ENCODE data around the gene FMN1.

DNA sequence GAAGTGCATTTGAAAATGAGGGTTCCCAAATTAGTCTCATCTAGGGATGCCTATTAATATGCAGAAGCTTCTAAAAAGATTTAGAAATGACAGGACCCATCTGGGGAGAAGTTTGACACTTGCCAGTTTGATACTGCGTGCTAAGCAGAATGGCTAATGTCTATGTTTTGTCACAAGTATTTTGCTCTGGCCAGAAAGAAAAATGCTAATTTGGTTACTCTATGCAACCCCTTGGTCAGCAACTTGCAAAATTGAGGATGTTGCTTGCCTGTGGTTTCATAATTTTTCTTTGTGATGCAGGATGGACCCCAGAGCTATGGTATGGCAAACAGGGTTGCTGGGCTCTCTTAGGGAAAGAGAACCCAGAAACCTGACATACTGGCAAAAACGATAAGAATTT lies 148.2 kb downstream of the FMN1 start:
- TF ChIP-seq, protein P1, sequence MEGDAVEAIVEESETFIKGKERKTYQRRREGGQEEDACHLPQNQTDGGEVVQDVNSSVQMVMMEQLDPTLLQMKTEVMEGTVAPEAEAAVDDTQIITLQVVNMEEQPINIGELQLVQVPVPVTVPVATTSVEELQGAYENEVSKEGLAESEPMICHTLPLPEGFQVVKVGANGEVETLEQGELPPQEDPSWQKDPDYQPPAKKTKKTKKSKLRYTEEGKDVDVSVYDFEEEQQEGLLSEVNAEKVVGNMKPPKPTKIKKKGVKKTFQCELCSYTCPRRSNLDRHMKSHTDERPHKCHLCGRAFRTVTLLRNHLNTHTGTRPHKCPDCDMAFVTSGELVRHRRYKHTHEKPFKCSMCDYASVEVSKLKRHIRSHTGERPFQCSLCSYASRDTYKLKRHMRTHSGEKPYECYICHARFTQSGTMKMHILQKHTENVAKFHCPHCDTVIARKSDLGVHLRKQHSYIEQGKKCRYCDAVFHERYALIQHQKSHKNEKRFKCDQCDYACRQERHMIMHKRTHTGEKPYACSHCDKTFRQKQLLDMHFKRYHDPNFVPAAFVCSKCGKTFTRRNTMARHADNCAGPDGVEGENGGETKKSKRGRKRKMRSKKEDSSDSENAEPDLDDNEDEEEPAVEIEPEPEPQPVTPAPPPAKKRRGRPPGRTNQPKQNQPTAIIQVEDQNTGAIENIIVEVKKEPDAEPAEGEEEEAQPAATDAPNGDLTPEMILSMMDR (IDR thresholded peaks at IDR 0.05), result no peak
- no peak for TF ChIP-seq POLR2A (IDR thresholded peaks at IDR 0.05)

Measured in testis (tissue), 2 donors.